ENCODE measurements around the gene ENTPD2.
A peak's percentile ranks its signal among the peaks of the same experiment; 100 is the strongest.

DNA sequence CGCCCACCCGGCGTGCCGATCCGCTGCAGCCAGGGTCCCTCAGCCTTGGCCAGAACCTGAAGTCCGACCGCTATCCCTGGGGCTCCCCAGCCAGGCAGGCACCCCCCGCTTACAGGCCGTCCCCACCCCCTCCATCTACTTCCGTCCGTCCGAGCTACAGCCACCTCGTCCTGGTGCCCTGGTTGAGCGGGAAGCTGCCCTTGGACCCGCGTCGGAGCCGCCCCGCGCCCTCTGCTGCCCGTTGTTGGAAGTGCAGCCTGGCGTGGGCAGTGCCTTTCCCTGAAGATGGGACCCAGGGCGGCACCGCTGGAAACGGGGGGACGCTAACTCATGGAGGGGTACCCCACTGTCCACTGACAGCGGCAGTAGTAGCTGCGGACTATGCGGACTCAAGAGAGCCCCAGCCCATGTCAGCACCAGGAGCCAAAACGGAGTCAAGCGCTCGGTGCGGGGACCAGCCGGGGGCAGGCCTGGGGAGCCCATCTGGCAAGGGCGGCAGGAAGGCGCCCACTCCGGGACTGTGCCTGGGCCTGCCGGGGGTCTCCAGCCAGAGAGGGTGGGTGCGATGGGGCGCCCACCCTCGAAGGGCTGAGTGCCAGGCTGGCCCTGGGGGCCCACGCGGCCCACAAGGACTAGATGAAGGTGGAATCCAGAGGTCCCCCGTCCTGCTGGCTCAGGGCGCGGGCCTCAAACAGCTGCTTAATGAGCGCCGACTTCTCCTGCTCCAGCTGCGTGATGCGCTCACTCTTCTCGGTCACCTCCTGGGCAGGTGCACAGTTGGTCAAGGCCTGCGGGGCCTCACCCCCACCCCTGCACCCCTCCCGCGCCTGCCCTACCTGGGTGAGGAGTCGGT lies 10.4 kb upstream of the ENTPD2 start:
- no peak for TF ChIP-seq CEBPB (IDR thresholded peaks at IDR 0.05; ENCODE audit: low read depth, low read length)
- TF ChIP-seq SMC3 (IDR thresholded peaks at IDR 0.05; ENCODE audit: low read depth, low read length), result peak; percentile 81
- TF ChIP-seq FOS (IDR thresholded peaks at IDR 0.05; ENCODE audit: low read depth, low read length), result no peak
- TF ChIP-seq, protein P1, sequence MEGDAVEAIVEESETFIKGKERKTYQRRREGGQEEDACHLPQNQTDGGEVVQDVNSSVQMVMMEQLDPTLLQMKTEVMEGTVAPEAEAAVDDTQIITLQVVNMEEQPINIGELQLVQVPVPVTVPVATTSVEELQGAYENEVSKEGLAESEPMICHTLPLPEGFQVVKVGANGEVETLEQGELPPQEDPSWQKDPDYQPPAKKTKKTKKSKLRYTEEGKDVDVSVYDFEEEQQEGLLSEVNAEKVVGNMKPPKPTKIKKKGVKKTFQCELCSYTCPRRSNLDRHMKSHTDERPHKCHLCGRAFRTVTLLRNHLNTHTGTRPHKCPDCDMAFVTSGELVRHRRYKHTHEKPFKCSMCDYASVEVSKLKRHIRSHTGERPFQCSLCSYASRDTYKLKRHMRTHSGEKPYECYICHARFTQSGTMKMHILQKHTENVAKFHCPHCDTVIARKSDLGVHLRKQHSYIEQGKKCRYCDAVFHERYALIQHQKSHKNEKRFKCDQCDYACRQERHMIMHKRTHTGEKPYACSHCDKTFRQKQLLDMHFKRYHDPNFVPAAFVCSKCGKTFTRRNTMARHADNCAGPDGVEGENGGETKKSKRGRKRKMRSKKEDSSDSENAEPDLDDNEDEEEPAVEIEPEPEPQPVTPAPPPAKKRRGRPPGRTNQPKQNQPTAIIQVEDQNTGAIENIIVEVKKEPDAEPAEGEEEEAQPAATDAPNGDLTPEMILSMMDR (conservative IDR thresholded peaks at IDR 0.05; ENCODE audit: low read depth, low read length), result peak; percentile 83
- TF ChIP-seq POLR2A (IDR thresholded peaks at IDR 0.05; ENCODE audit: low read depth, low read length), result no peak
- no peak for TF ChIP-seq MAFK (IDR thresholded peaks at IDR 0.05; ENCODE audit: low read depth, low read length)

Data from IMR-90 (cell line).